HG03460 (cell line): ENCODE measurements around the gene RANBP3L.
"Not testable (repeated sequence)": the region's sequence is repeated elsewhere in the genome, so short reads cannot be mapped to it uniquely, and the experiment has no call there.

Experiments
- ATAC-seq: cut with Tn5 transposase; IDR thresholded peaks from one replicate; pipeline ENCODE4 v1.9.1; 2021; ENCODE audit not compliant: unreplicated experiment

Gene RANBP3L

GRCh38 chr5:36209664-36210063 is 92.0 kb downstream of the RANBP3L start:
- ATAC-seq: no peak

- ATAC-seq: no peak
Observed at GRCh38 chr5:36208786-36209185, 92.9 kb downstream of the RANBP3L start.

GRCh38 chr5:36206913-36207312 is 94.8 kb downstream of the RANBP3L start:
- no peak for ATAC-seq

GRCh38 chr5:36205329-36205728 is 96.4 kb downstream of the RANBP3L start:
- no peak for ATAC-seq

- no peak for ATAC-seq
Observed at GRCh38 chr5:36202521-36202961, 99.2 kb downstream of the RANBP3L start.

GRCh38 chr5:36200513-36200912 is 101.2 kb downstream of the RANBP3L start:
- no peak for ATAC-seq

- no peak for ATAC-seq
Observed at GRCh38 chr5:36199620-36200019, 102.1 kb downstream of the RANBP3L start.

GRCh38 chr5:36198783-36199182 is 102.9 kb downstream of the RANBP3L start:
- not testable (repeated sequence) for ATAC-seq
